HG02798 (cell line): Measurements from ENCODE around the gene DYNLL1.
A peak's percentile ranks its signal among the peaks of the same experiment; 100 is the strongest.
"Not testable (repeated sequence)": the region's sequence is repeated elsewhere in the genome, so short reads cannot be mapped to it uniquely, and the experiment has no call there.

Source experiments
- ATAC-seq: cut with Tn5 transposase; IDR thresholded peaks from one replicate; pipeline ENCODE4 v1.9.1; 2021; ENCODE audit warnings: mild to moderate bottlenecking; ENCODE audit not compliant: unreplicated experiment, poor library complexity

Gene DYNLL1

DNA sequence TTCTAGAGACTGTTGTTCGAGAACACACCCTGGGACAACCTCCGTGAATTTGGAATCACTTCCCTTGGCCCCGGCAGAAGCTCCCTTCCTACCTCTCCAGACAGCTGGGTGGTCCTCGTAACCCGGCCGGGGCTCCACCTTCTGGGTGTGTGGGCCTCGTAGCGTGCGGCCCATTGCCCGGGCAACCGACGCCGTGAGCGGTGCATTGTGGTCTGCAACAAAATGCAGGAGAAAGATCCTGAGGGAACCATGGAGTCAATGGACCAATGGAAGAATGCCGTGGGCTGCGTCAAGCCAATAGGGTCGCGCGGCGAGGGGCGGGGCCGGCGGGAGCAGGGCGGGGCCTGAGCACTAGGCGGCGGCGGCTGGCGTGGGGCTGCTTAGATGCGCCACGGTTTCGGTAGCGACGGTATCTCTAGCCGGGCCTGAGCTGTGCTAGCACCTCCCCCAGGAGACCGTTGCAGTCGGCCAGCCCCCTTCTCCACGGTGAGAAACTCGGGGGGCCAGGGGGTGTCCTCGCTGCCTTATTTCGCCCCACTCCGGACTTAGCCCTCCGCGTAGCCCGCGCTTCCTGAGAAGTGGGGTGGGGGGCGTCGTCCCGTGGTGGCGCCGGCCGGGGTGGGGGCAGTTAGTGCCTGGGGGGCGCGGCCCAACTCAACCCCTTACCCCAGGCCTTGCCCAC is at the start of gene DYNLL1:
DYNLL1 (plus strand) TSS at position 383 of the 682 bp plus-strand sequence. CDS start 309 bp downstream, outside the sequence.
- ATAC-seq = peak; percentile 96

DNA sequence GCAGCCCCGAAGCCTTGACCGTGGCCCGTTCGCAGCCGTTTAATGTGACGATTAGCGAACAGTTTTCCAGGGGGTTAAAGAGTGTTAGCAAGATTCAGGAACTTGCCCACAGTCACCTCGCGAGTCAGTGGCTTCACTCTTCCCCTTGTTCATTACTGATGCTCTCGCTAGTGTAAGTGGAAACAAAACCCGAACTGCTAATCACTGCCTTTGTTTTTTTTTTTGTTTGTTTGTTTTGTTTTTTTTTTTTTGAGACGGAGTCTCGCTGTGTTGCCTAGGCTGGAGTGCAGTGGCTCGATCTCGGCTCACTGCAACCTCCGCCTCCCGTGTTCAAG is 49.1 kb upstream of the DYNLL1 start:
- ATAC-seq = not testable (repeated sequence)

DNA sequence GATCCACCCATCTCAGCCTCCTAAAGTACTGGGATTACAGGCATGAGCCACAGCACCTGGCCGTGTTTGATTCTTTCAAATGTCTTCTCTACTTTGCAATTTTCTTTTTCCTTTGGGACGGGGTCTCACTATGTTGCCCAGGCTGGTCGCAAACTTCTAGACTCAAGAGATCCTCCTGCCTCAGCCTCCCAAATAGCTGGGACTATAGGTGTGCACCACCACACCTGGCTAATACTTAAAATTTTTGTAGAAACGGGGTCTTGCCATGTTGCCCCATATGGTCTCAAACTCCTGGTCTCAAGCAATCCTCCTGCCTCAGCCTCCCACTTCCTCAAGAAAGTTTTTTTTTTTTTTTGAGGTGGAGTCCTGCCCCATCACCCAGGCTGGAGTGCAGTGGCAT is 47.9 kb upstream of the DYNLL1 start:
- no peak for ATAC-seq

DNA sequence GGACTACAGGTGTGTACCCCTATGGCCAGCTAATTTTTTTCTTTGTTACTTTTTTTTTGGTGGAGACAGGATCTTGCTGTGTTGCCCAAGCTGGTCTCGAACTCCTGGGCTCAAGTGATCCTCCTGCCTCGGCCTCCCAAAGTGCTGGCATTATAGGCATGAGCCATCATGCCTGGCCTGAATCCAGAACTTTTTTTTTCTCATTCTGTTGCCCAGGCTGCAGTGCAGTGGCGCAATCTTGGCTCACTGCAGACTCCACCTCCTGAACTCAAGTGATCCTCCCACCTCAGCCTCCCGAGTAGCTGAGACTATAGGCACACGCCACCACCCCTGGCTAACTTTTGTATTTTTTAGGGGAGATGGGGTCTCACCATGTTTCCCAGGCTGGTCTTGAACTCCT is 43.4 kb upstream of the DYNLL1 start:
- not testable (repeated sequence) for ATAC-seq

DNA sequence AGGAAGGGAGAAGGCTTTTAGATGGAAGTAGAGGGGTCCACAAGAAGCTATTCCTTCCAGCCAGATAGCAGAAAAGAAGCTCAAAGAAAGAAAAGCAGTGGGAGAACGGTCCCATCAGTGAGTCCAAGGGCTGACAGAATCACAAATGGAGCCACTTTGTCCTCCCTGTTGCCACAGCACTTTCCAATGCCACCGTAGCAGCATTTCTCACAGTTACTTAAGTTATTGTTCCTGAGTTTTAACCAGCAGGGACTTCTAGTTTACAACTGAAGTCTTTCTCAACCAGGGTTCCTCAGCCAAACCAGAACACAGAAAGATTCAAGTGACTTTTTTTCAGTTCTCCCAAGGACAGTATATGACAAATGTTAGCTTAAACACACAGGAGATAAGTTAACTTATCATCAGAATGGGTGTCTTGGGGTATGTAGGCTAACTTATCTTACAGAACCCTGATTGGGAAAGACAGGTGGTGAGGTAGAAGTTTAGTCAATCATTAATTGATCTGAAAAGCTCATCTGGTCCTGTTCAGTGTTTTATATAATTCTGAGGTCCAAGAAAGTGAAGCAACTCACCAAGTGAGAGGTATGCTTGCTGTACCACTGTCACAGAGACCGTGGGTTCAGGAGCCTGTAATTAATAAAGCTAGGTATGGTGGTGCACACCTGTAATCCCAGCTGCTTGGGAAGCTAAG is 42.7 kb upstream of the DYNLL1 start:
- ATAC-seq = no peak

DNA sequence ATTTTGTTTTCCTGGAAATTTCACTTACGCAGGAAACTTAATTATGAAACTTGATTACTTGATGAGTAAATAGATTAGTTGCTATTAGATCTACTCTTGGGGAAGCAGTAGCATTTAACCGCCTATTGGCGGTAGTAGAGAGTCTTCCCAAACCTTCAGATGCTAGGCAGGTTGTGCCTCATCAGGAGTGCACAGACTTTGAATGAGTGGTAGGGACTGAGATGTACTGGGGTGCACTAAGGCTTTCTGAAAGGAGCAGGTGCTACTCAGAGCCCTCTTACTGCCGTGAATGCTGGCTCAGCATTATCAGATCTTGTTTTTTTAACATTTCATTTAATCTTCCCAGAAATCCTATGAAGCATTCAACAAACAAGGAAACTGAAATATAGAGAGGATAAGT is 41.9 kb upstream of the DYNLL1 start:
- ATAC-seq = no peak

DNA sequence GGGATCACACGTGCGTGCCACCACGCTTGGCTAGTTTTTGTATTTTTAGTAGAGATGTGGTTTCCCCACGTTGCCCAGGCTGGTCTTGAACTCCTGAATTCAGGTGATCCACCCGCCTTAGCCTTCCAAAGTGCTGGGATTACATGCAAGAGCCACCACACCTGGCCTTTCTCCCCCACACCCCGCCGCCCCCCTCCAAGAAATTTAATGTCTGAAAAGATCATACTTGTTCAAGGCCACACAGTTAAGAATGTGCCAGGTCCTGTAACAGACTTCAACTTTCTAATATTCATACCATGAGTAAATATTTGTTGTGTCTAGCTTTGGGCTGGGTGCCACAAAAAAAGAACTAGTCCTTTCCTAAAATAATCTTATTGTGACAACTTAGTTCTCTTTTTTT is 40.6 kb upstream of the DYNLL1 start:
- no peak for ATAC-seq

DNA sequence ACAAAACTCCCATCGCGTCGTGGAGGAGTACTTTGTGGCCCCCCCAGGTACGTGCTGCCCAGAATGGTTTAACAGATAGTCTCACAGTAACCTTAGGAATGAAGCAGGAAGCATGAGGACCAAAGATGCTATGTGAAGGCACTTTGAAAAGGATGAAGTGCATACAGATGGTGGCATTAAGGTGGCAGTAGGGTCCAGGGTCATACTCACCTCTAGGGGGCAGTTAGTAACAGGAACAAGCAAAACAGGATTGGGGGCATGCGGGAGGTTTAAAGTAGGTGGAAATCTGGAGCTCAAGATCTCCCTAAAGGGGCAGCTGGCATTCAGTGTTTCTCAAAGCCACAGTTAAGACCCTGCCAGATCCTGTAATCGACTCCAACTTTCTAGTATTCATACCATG is 38.8 kb upstream of the DYNLL1 start:
- ATAC-seq = no peak

DNA sequence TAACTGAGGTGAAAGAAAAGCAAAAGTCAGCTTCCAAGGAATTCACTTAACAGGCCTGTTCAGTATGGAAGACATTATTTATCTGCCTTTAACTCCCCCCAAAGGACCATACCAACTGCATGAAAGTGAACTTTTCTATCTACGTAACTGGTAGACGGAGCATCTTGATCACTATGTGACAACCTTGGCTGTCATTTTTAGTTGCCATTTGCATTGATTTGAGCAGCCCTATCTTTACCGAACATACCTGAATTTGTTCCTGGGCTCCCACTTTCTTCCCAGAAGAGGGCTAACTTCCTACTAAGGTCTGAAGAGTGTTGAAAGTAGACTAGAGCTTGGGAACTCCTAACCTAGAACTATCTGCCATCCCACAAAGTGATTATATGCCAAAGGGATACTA is 35.8 kb upstream of the DYNLL1 start:
- ATAC-seq = no peak

DNA sequence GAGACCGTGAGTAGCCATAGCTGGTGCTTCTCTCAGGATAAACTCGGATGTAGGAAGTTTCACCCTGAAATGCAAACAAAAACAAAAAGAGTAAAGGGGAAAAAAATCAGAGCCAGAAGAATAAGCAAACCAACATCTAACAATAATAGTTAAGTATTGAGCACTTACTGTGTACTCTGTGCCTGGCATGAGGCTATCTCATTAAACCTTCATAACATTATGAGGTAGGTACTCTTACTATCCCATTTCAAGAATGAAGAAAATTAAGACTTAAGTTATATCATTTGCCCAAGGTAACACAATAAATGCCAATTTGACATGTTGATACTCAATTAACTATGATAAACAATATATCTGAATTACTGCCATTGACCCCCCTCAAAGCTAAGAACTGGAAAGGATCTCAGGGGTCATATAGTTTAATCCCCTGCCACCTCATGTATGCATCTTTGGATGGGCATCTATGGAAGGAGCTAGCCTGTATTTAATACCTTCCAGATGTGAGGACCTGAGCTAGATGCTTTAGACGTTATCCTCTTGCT is 33.7 kb upstream of the DYNLL1 start:
- ATAC-seq = no peak

DNA sequence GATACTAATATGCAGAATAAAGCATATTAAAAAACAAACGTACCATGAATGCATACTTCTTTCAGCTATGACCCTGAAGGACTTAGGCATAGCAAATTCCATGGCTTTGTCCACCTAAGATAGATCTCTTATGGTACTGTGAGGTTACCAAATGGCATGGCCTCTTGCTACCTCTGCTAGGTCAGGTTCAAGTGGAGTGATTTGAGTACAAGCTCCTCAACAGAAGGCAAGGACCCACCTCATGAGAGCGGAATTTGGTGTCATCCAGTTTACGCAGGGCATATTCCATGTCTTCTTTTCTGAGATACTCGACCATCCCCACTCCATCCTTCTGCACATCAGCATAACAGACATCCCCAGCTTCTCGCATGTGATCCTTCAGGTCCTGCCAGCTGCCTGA is 32.2 kb upstream of the DYNLL1 start:
- no peak for ATAC-seq

DNA sequence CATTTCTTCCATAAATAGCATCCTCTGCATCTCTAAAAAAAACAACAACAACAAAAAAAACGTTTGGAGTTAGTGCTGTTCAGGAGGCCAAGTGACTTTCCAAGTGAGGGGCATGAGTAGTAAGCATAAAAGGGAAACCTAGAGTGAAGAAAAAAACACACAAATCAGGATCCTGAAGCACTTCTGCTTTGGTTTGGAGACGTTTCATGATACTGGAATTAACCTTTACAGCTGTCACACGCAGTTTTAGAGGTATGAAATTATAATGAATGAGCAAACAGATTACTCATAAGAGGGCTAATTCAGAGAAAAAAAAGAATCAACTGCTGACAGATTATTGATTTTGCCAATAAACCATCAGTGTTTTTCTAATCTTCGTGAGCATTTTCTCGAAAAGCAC is 30.2 kb upstream of the DYNLL1 start:
- no peak for ATAC-seq

DNA sequence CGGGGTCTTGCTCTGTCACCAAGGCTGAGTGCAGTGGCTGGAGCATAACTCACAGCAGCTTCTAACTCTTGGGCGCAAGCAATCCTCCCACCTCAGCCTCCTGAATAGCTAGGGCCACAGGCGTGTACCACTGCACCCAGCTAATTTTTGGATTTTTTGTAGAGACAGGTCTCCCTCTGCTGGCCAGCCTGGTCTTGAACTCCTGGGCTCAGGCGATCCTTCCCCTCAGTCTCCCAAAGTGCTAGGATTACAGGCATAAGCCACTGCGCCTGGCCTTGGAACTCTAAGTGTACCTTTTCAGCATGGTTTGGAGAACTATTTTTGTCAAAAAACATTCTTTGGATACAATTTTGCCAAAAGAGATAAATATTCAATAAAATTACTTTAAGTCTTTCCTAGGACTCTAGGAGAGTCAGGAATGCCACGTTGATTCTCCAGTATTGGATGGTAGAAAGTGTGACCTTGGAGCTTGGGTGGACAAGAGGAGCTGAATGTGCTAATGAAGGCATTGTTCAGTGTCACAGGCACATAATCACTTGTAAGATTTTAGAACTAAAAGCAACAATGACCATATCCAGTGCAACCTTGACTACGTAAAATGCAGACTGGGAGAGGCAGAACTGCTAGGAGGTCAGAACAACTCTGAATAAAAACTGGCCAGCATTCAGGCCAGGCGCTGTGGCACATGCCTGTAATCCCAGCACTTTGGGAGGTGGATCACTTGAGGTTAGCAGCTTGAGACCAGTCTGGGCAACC is 29.2 kb upstream of the DYNLL1 start:
- ATAC-seq = no peak

DNA sequence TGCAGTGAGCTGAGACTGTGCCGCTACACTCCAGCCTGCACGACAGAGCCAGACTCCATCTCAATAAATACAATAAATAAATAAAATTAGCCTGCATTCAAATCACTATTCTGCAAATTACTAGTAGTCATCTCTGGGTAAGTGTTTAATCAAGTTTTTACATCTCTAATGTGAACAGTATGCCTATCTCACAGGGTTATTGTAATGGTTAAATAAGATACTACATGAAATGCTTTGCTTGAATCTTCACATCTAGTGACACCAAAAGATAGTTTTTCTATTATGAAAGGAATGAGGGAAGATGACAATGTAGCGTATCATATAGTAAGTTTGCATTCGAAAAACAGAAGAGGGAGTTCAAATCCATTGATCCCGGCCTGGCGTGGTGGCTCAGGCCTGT is 28.5 kb upstream of the DYNLL1 start:
- no peak for ATAC-seq

DNA sequence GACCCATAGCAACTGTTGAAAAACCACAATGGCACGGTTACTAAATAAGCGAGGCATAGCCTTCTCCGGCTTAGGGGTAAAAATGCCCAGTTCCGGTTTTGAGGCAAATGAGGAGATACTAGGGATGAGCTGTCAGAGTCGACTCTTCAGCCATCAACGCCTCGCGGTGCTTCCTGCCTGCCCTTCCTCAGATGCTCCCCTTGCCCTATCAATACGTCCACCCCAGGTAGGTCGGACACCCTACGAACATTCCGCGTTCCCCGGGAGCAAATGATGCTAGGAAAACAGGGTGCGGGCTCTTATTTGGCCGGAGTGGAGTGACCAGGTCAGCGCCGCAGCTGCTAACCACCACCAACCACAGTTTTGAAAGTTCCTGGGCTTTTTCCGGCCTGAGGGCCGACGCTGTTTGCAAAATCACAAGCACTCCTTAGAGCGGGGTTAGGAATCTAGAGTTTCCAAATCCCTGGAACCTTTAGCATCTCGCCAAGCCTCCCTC is 27.5 kb upstream of the DYNLL1 start:
- no peak for ATAC-seq

DNA sequence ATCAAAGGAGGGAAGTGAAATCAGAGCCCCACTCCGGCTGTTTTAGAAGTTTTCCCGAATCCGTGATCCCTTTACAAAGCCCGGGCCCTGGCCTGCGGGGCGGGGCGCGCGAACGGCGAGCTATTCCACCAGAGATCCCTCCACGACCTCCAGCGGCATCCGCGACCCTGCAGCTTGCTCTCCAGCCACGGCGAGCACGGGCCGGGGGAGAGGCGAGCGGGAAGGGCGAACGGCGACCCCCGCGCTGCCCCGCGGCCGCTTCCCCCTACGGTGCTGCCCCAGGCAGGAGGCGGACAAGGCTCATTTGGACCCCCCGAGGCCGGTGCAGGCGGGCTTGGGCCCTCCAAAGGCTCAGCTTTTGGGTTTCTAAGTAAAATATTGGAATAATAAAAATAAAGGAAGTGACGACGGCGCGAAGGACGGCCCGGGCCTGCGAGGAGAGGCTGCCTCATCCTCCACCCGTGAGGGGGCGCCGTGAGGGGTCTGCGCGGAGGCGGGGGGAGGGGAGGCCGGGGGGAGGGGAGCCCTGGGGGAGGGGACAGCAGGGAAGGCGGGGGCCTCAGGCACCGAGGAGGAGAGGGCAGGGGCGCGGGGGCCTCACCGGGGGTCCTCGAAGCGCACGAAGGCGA is 27.0 kb upstream of the DYNLL1 start:
- peak; percentile 24 for ATAC-seq

DNA sequence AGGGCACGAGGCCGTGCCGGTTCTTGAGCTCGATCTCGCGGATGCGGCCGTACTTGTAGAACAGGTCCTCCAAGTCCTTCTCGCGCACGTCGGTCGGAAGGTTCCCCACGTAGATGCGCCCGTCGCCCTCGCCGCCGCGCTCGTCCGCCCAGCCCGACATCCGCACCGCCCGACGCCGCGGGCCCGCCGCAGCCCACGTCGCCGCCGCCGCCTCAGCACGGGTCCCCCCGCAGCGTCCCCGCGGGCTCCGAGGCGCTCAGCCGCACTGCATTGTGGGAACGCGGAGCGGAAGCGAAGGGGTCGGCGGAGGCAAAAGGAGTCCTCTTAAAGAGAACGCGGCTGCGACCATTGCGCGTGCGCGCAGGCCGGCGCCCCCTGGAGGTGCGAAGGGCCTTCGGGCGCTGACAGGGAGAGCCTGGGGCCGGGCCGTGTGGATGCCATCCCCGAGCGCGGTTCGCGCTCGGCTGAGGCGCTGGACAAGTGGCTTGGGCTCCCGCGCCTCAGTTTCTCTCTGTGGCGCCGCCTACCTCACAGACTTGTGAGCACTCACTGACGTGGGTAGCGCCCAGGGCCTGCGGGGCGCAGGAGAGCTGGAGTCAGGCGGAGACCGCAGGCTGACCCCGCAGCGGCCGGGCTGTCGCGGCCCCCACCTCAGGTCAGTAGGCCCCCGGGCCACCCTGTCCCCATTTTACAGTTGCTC is 26.3 kb upstream of the DYNLL1 start, which contains the start of gene SRSF9:
SRSF9 (minus strand) TSS at position 299 of the 700 bp plus-strand sequence; CDS start at position 160, 139 bp downstream.
- ATAC-seq = peak; percentile 82

DNA sequence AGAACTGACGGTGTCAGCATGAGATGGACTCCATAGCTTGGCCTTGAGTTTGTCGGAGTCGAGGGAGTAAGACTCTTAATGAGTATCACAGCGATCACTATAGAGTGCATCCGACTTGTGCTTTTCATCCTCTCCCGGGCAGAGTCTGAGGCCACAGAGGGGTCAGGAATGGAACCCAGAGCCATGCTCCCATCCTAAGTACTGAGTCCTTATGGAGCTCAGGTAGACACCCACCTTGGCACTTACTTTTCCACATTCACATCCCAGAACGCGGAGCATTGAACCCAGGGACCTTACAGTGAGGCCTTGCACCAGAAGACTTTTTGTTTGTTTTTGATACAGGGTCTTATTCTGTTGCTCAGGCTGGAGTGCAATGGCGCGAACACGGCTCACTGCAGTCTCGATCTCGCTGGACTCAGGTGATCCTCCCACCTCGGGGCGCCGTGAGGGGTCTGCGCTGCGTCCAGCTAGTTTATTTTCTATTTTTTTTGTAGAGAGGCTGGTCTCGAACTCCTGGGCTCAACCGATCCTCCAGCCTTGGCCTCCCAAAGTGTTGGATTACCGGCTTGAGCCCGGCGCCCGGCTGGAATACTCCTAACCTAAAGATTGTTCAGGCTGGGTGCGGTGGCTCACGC is 25.6 kb upstream of the DYNLL1 start:
- no peak for ATAC-seq

DNA sequence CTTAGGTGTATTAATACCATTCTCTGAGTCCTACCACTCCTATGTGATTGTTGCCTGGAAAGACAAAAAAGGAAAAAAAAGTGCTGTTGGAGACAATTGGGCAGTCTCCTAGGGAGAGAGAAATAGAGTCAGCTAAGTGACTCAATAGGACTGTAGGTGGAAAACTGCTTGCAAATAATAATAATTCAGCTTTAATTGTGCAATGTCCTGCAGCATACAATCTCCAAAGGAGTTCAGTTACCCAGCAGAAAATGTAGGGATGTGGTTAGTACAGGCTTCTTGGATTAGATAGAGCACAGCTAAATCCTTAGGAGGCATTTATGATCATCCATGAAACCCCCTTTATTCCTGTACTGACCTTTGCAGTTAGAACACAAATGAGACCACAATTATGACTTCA is 23.4 kb upstream of the DYNLL1 start:
- no peak for ATAC-seq
